Skin of body (tissue), 2 donors: ENCODE data around the gene SSC5D. TPM values are rescaled to one million over a fixed set of nuclear protein-coding genes. Genes with fewer than 3 reads are reported as not detected.
A peak's percentile ranks its signal among the peaks of the same experiment; 100 is the strongest.
"Not testable (repeated sequence)": the region's sequence is repeated elsewhere in the genome, so short reads cannot be mapped to it uniquely, and the experiment has no call there.

Source experiments
- DNase-seq: peaks from one replicate; lab custom pipeline; 2025; lab: John Stamatoyannopoulos, UW
- total RNA-seq: library from RNA; depleted of rRNA; stranded (reverse); fragments of >200 nt; gene quantifications from one replicate; pipeline ENCODE4 v1.2.3, GENCODE V29; 2014

Gene SSC5D
- total RNA-seq = 16.5 TPM

DNA sequence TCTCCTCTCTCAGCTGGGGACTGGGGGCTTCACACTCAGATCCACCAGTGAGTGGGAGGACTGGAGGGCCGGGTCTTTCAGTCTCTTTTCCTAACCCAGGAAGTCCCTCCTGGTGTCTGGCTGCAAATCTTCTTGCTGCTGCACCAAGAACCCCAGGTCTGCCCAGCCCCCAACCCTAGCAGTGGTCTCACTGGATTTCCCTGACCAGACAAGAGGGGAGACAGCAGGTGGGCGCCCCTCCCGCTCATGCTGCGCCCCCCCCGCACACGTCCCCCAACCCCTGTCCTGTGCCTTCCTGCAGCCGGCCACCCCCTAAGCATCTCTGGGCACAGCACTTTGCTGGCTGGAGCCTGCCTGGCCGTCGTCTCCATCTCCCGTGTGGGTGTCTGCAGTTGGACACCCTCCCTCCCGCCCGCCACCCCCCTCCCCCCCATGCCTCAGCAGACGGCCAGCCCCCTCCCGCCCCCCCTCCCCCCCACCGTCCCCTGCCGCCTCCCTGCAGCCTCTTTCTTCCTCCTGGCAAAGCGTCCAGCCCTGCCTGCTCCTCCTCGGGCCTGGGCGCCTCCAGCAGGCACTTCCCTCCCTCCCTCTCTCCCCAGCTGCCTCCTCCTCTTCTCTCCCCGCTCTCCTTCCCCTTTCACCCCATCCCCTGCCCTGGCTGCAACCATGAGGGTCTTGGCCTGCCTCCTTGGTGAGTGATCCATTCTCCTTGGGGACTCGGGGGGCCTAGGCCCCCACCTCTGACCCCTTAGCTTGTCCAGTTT lies at the start of gene SSC5D:
Gene SSC5D, plus strand, starts transcription at position 513 of the 764 bp plus-strand sequence. Its CDS starts 154 bp downstream, at position 667.
- no peak for DNase-seq

- no peak for DNase-seq
Measured at GRCh38 chr19:55439052-55439451, 49.2 kb upstream of the SSC5D start.

GRCh38 chr19:55440411-55441105 lies 47.7 kb upstream of the SSC5D start:
- no peak for DNase-seq

DNA sequence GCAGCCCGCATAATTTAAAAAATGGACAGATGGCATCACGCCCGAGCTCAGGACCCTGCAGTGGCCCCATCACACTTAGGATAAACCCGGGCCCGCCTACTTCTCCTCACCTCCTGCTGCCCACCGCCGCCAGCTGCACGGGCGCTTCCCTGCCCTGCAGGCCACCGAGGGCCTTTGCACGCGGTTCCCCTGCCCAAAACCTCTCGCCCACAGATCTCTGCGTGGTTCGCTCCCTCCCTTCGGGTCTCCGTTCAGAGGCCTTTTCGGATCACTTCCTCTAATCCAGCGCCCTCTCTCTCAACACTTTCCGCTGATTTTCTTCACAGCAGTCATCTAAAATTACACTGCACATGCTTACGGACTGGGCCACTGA lies 46.9 kb upstream of the SSC5D start:
- no peak for DNase-seq

- DNase-seq = no peak
Measured at GRCh38 chr19:55441692-55442321, 46.4 kb upstream of the SSC5D start.

- no peak for DNase-seq
Measured at GRCh38 chr19:55442372-55442961, 45.8 kb upstream of the SSC5D start.

GRCh38 chr19:55443045-55443823 lies 45.0 kb upstream of the SSC5D start, which contains the start of gene SHISA7:
Gene SHISA7 (minus strand): TSS chr19:55443300. CDS start chr19:55442863, 437 bp downstream.
- DNase-seq = no peak

DNA sequence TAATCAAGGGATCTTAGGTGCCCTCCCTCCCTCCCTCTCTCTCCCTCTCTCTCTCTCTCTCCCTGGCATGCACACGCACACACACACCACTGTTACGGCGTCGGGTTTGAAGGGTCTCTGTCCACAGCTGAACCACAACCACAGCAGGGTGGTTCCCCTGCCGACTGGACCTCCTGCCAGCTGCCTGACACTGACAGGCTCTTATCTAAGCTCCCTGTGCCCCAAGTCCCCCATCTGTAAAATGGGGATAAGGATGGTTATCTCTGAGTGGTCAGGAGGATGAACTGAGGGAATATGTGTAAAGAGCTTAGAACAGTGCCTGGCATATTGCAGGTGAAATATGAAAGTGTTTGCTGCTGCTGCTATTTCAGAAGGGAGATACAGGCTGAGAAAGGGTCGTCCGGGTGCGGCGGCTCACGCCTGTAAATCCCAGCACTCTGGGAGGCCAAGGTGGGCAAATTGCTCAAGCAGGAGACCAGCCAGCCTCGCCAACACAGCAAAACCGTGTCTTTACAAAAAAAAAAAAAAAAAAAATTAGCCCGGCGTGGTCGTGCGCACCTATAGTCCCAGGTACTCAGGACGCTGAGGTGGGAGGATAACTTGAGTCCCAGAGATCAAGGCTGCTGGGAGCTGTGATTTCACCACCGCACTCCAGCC lies 44.3 kb upstream of the SSC5D start:
- DNase-seq = no peak

DNA sequence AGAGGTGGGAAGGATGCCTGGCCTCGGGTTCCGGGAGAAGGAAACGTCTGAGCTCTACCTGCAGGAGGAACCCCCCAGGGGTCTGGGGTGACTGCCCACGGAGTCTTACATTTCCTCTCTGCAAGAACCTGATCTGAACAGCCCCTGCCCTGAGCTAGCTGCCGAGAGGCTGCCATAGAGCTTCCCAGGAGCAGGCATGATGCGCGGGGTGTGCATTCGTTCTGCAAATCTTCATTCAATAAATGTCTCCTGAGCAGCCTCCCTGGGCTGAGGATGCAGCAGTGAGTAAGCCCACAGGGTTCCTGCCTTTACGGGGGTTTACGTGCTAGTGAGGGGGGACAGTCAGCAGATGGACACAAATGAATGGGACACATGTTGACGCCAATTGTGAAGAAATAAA lies 43.6 kb upstream of the SSC5D start:
- DNase-seq = no peak

DNA sequence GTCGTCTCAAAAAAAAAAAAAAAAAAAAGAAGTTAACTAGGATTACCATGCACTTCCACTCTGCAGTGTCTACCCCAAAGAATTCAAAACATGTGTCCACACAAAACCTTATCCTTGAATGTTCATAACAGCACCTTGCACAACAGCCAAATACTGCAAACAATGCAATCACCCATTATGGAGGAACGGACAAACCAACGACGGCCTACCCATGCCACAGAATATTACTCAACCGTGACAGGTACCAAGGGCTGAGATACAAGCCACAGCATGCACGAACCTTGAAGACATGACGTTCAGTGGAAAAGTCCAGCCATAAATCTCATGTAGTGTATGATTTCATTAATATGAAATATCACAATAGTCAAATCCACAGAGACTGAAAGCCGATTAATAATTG lies 42.2 kb upstream of the SSC5D start:
- DNase-seq = no peak

GRCh38 chr19:55447421-55448174 lies 40.6 kb upstream of the SSC5D start:
- peak; percentile 28 for DNase-seq

DNA sequence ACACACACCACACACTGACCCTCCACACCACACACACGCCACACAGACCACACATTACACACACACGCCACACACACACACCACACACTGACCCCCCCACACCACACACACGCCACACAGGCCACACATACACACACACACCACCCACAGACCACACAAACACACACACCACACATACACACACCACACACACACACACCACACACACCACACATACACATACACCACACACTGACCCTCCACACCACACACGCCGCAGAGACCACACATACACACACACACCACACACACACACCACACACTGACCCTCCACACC lies 40.1 kb upstream of the SSC5D start:
- DNase-seq = not testable (repeated sequence)

DNA sequence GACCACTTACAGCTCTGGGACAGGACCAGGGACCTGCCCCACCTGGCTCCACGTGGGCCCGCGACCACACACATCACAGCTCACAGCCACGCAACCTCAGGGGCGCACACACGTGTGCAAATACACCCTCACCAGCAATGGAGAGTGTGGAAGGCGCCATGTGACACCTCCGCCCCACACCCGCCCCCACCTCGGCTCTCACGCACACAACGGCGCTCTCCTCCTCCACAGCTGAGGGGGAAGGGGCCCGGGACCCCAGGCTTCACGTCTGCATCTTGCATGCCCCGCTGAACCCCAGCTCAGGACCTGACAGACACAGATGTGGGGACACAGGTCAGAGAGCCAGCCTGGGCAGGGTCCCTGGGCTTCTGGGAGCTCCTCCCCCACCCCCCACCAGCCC lies 38.8 kb upstream of the SSC5D start:
- no peak for DNase-seq

DNA sequence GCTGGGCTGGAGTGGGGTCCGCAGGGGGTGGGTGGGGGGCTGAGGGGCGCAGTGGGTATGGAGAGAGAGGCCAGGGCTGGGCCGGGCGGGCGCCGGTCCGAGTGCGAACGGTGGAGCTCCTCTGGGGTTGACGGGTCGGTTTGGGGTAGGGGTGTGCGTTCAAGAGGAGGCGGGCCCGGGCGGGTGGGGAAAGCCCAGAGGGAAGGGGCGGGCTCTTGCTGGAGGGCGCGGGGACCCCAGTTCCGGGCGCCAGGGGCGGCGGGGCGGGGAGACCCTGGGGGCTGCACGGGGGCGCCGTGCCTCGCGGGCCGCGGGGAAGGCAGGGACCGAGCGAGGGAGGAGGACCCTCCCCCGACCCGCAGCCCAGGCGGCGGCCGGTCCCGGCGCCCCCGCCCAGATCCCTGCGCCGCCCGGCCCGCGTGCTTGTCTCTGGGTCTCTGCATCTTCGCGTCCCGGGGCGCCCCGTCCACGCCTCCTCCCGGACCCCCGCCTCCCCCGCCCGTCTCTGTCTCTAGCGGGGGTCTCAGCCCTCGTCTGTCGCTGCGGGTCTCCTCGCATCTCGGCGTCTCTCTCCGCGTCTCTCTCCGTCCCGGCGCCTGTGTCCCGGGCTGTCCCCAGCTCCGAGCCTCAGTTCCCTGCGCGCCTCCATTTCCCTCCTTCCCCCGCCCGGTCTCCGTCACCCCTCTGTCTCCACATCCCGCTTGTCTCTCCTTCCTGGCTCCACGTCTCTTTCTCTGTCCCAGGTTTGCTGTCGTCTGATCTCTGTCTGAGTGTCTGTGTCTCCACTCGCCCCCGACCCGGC lies 36.9 kb upstream of the SSC5D start:
- DNase-seq = no peak

DNA sequence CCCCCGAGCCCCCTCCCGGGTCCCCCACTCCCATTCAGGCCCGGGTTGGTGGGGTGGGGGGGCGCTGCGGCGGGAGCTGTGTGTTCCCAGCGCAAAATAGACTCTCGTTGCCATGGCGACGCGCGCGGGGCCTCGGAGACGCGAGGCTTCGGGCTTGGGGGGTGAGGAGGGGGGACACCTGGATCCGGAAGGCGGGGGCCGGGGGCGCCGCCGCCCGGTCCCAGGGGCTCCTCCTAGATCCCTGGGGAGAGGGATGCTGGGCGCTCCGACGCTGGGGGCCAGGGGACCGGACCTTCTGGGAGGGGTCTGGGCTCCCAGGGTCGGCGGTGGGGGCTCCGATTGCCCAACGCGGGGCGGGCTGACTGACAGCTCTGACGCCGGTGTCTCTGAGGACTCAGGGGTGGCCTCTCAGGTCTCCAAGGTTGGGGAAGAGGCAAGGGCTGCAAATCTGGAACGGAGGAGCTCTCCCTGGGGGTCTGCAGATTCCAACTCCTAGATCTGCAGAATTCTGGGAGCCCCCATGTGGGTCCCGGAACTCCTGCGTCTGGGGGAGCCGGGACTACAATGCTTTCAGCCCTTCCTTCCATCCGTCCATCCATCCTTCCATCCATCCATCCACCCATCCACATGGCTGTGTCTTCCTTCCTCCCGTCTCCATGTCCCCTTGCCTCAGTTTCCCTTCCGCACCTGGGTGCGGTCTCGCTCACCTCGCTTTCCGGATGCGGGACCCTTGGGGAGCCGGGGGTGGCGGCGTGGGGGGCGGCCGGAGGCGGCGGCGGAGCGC lies 36.1 kb upstream of the SSC5D start:
- DNase-seq = no peak

GRCh38 chr19:55452749-55453346 lies 35.4 kb upstream of the SSC5D start:
- DNase-seq = peak; percentile 88

DNA sequence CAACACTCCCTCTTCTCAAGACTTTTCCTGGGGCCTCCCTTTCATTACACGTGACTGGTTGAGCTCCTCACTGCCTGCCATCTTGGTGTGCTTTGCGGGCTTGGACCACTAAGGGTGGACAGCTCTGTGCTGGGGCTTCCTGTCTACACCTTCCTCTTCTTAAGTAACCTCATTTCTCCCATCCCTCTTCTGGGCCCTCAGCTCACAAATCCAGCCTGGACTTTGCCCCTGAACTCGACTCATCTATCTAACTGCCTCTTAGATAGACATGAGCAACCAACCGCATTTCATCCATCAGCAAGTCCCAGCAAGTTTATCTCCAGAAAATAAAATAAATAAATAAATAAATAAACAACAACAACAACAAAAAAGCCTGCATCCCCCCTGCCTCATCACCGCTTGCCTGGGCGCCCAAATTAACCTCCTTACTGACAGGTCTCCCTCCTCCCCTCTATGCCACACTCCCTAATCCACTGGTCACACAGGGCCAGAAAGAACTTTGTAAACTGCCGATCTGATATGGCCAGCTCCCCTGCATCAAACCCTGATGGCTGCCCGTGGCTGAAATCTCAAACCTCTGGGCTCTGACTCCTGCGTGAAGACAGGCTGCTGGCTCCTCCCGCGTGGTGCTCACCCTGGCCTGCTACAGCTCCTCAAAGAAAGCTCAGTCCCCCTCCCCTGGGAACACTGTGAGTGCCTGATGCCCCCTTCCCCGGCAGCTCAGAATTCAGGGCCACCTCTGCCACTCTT lies 34.5 kb upstream of the SSC5D start:
- no peak for DNase-seq
